Stomach (tissue), 9 donors: Measurements from ENCODE around the gene GOLGA6L7. TPM values are rescaled to one million over a fixed set of nuclear protein-coding genes. Genes with fewer than 3 reads are reported as not detected.

Experiments
- DNase-seq, 2 donors: peaks; one replicate each; pipeline versions ENCODE4 v3.0.0 to v3.0.0-alpha.2; 2013 to 2019
- H3K27ac ChIP-seq, 5 donors: fragments of 200-600 bp in 4 of 5; sonication (generic) in 4 of 5; one replicate each; pipeline ENCODE4 v1.5.1; 2013 to 2019; ENCODE audit warnings: mild to moderate bottlenecking in 1 of 5, moderate library complexity in 1 of 5
- H3K27me3 ChIP-seq, 3 donors: fragments of 200-600 bp; sonication (generic); one replicate each; pipeline ENCODE4 v1.5.1; 2017 to 2019; ENCODE audit warnings: mixed run types in 1 of 3
- H3K36me3 ChIP-seq, 4 donors: fragments of 200-600 bp; sonication (generic); 1 replicate in 3 of 4; 2 replicates in 1 of 4; pipeline ENCODE4 v1.5.1; 2016 to 2019
- H3K4me1 ChIP-seq, 4 donors: fragments of 200-600 bp; sonication (generic); one replicate each; pipeline ENCODE4 v1.5.1; 2016 to 2019
- H3K4me3 ChIP-seq, 4 donors: fragments of 200-600 bp; sonication (generic) in 3 of 4; one replicate each; pipeline ENCODE4 v1.5.1; 2016 to 2019; ENCODE audit warnings: mild to moderate bottlenecking in 1 of 4
- H3K9me3 ChIP-seq, 4 donors: fragments of 200-600 bp; sonication (generic); one replicate each; pipeline ENCODE4 v1.5.1; 2016 to 2019
- CTCF ChIP-seq, 7 experiments: fragments of 450-650 bp in 4 of 7; fragments of 200-600 bp in 3 of 7; sonication (generic) in 3 of 7; IDR thresholded peaks; one replicate each; pipeline ENCODE4 v1.5.1; 2016 to 2019; ENCODE audit warnings: antibody characterized with exemption in 7 of 7, control low read depth in 2 of 7, mild to moderate bottlenecking in 1 of 7
- EP300 ChIP-seq: sonication (generic); formaldehyde crosslinking; IDR thresholded peaks from one replicate; pipeline ENCODE4 v1.6.1; 2017; ENCODE audit warnings: antibody characterized with exemption
- POLR2A ChIP-seq, 4 donors: fragments of 450-650 bp; IDR thresholded peaks; one replicate each; pipeline ENCODE4 v1.6.1; 2016; ENCODE audit warnings: antibody characterized with exemption in 4 of 4, control low read depth in 2 of 4, mild to moderate bottlenecking in 1 of 4, moderate library complexity in 1 of 4
- POLR2AphosphoS5 ChIP-seq, 3 donors: sonication (generic); formaldehyde crosslinking; IDR thresholded peaks; one replicate each; pipeline ENCODE4 v1.6.1; 2016; ENCODE audit warnings: antibody characterized with exemption in 3 of 3
- WGBS, 5 donors: extraction: QIAGEN DNeasy Blood & Tissue Kit in 3 of 5; methylation state at CpG; one replicate each; pipeline versions ENCODE4 v1.1.5 to v1.1.7; 2013 to 2018; 5-methylcytosine and 5-hydroxymethylcytosine counted together
- intact Hi-C: fragments of 100-400 bp; cut with DNase I; formaldehyde crosslinking; loops from one replicate; pipeline ENCODE4 v1.15.1; 2023; ENCODE audit warnings: low total_unique reads
- polyA plus RNA-seq, 3 donors: library from polyadenylated mRNA; stranded (reverse); fragments of 200-250 nt; gene quantifications; one replicate each; pipeline ENCODE4 v1.2.3, GENCODE V29; 2013
- total RNA-seq, 5 donors: library from RNA; depleted of rRNA; stranded (reverse); fragments of >200 nt; gene quantifications; one replicate each; pipeline versions ENCODE4 v1.1.0 to v1.2.3, GENCODE V29; 2014 to 2016
- donor health status: healthy with polysubstance abuse.
- donor health status: Bipolar disorder and iron deficiency.
- donor health status: healthy.

GOLGA6L7 gene
- total and polyA plus RNA-seq, 8 donors = not detected

- Histone ChIP-seq H3K27ac (no peak overlapping the region), H3K4me1 (no peaks in the 10 kb centered on the region), H3K36me3 (no peaks in the 10 kb centered on the region), H3K9me3 (peaks cover 0 to 16% (median 2%) of the 10 kb centered on the region in 4 donors), H3K4me3 (no peak overlapping the region), H3K27me3 (no peaks in the 10 kb centered on the region)
- intact Hi-C loops = no loop called here
- WGBS, 5 donors = 63 to 74% (median 68%) methylated on average over 4 of the region's 4 CpGs
- TF ChIP-seq EP300 = no peak
- no peak for TF ChIP-seq POLR2AphosphoS5 (IDR thresholded peaks at IDR 0.05)
- no peak for TF ChIP-seq CTCF (IDR thresholded peaks at IDR 0.05)
- no peak for TF ChIP-seq POLR2A (IDR thresholded peaks at IDR 0.05)
- DNase-seq = no peak
These were observed 27.1 kb upstream of the GOLGA6L7 start for GRCh38 chr15:28875461-28876000.

GRCh38 chr15:28873585-28874190 is 25.2 kb upstream of the GOLGA6L7 start:
- no peak for DNase-seq
- H3K9me3 ChIP-seq = peaks cover 0 to 30% (median 2%) of the 10 kb centered on the region in 4 donors
- TF ChIP-seq POLR2AphosphoS5 (IDR thresholded peaks at IDR 0.05) (no peak), POLR2A (IDR thresholded peaks at IDR 0.05) (no peak), CTCF (IDR thresholded peaks at IDR 0.05) (no peak), EP300 (no peak)

GRCh38 chr15:28873006-28873405 is 24.6 kb upstream of the GOLGA6L7 start:
- 75 to 88% (median 87%) methylated on average over 4 to 5 of the region's 5 CpGs for WGBS, 5 donors
- Histone ChIP-seq H3K4me1 (no peaks in the 10 kb centered on the region), H3K4me3 (no peak overlapping the region), H3K9me3 (peaks cover 0 to 37% (median 5%) of the 10 kb centered on the region in 4 donors), H3K27ac (no peak overlapping the region), H3K27me3 (no peaks in the 10 kb centered on the region), H3K36me3 (no peaks in the 10 kb centered on the region)
- intact Hi-C loops = no loop called here
- no peak for DNase-seq
- no peak for TF ChIP-seq POLR2A (IDR thresholded peaks at IDR 0.05)
- TF ChIP-seq EP300 = no peak
- TF ChIP-seq POLR2AphosphoS5 (IDR thresholded peaks at IDR 0.05) = no peak
- TF ChIP-seq CTCF (IDR thresholded peaks at IDR 0.05) = no peak

More at GRCh38 chr15:28873585-28874190, 25.2 kb upstream of the GOLGA6L7 start:
- WGBS, 5 donors = 47 to 70% (median 63%) methylated on average over 5 to 10 of the region's 10 CpGs
- Histone ChIP-seq H3K4me3 (no peak overlapping the region), H3K4me1 (no peaks in the 10 kb centered on the region), H3K27ac (no peak overlapping the region), H3K36me3 (no peaks in the 10 kb centered on the region), H3K27me3 (no peaks in the 10 kb centered on the region)
- intact Hi-C loops = no loop called here

GRCh38 chr15:28871168-28871567 is 22.7 kb upstream of the GOLGA6L7 start:
- Histone ChIP-seq H3K27ac (no peak overlapping the region), H3K4me1 (no peaks in the 10 kb centered on the region), H3K9me3 (peaks cover 0 to 42% (median 8%) of the 10 kb centered on the region in 4 donors), H3K36me3 (no peaks in the 10 kb centered on the region), H3K27me3 (no peaks in the 10 kb centered on the region), H3K4me3 (no peak overlapping the region)
- TF ChIP-seq POLR2A (IDR thresholded peaks at IDR 0.05) (no peak), CTCF (IDR thresholded peaks at IDR 0.05) (no peak), EP300 (no peak), POLR2AphosphoS5 (IDR thresholded peaks at IDR 0.05) (no peak)
- intact Hi-C loops = no loop called here
- WGBS, 5 donors = 84 to 91% (median 90%) methylated on average over 3 of the region's 3 CpGs
- DNase-seq = no peak
